ENCODE results near the gene RITA1.

RITA1 gene

GRCh38 chr12:113155060-113155459 lies 30.5 kb upstream of the RITA1 start:
- WGBS: 83% methylated on average over 12 of the region's 12 CpGs
- no peaks in the 10 kb centered on the region for H3K9me3 ChIP-seq (ENCODE audit: insufficient read depth, low read depth, low read length)
- peaks cover 48% of the 10 kb centered on the region for H3K27me3 ChIP-seq (ENCODE audit: insufficient read depth, low read length)
- peak overlapping the region; percentile 55; the same call in 1 of the 2 replicates for H3K4me3 ChIP-seq (ENCODE audit: low read length)
- no peak overlapping the region for H3K27ac ChIP-seq (ENCODE audit: low read depth, low read length)
- H3K4me1 ChIP-seq (ENCODE audit: insufficient read depth, low read length): peaks cover 2% of the 10 kb centered on the region; the same call in 1 of the 2 replicates
- H3K36me3 ChIP-seq (ENCODE audit: insufficient read depth, low read length): peaks cover 28% of the 10 kb centered on the region
- H3K9ac ChIP-seq (ENCODE audit: low read depth, low read length): no peak overlapping the region

GRCh38 chr12:113155646-113156045 lies 29.9 kb upstream of the RITA1 start:
- Histone ChIP-seq H3K4me1 (ENCODE audit: insufficient read depth, low read length) (no peaks in the 10 kb centered on the region), H3K4me3 (ENCODE audit: low read length) (no peak overlapping the region), H3K9ac (ENCODE audit: low read depth, low read length) (no peak overlapping the region), H3K9me3 (ENCODE audit: insufficient read depth, low read depth, low read length) (no peaks in the 10 kb centered on the region), H3K27me3 (ENCODE audit: insufficient read depth, low read length) (peaks cover 45% of the 10 kb centered on the region), H3K27ac (ENCODE audit: low read depth, low read length) (no peak overlapping the region), H3K36me3 (ENCODE audit: insufficient read depth, low read length) (peaks cover 34% of the 10 kb centered on the region)
- 84% methylated on average over 7 of the region's 7 CpGs for WGBS

- Histone ChIP-seq H3K9me3 (ENCODE audit: insufficient read depth, low read depth, low read length) (no peaks in the 10 kb centered on the region), H3K9ac (ENCODE audit: low read depth, low read length) (no peak overlapping the region), H3K4me1 (ENCODE audit: insufficient read depth, low read length) (peaks cover 8% of the 10 kb centered on the region), H3K27me3 (ENCODE audit: insufficient read depth, low read length) (peaks cover 35% of the 10 kb centered on the region), H3K27ac (ENCODE audit: low read depth, low read length) (no peak overlapping the region), H3K4me3 (ENCODE audit: low read length) (no peak overlapping the region), H3K36me3 (ENCODE audit: insufficient read depth, low read length) (peaks cover 41% of the 10 kb centered on the region)
- WGBS: 91% methylated on average over 12 of the region's 12 CpGs
Observed at GRCh38 chr12:113157218-113157859, 28.2 kb upstream of the RITA1 start.

GRCh38 chr12:113158439-113159203 lies 26.9 kb upstream of the RITA1 start:
- Histone ChIP-seq H3K9ac (ENCODE audit: low read depth, low read length) (no peak overlapping the region), H3K27me3 (ENCODE audit: insufficient read depth, low read length) (peaks cover 23% of the 10 kb centered on the region), H3K9me3 (ENCODE audit: insufficient read depth, low read depth, low read length) (no peaks in the 10 kb centered on the region), H3K4me1 (ENCODE audit: insufficient read depth, low read length) (peaks cover 11% of the 10 kb centered on the region), H3K27ac (ENCODE audit: low read depth, low read length) (no peak overlapping the region), H3K36me3 (ENCODE audit: insufficient read depth, low read length) (peaks cover 51% of the 10 kb centered on the region), H3K4me3 (ENCODE audit: low read length) (no peak overlapping the region)
- 96% methylated on average over 26 of the region's 26 CpGs for WGBS

GRCh38 chr12:113159937-113160336 lies 25.6 kb upstream of the RITA1 start:
- Histone ChIP-seq H3K9ac (ENCODE audit: low read depth, low read length) (no peak overlapping the region), H3K27ac (ENCODE audit: low read depth, low read length) (no peak overlapping the region)
- WGBS: 94% methylated on average over 7 of the region's 7 CpGs

GRCh38 chr12:113161415-113162016 lies 24.0 kb upstream of the RITA1 start:
- WGBS: 17% methylated on average over 21 of the region's 26 CpGs
- Histone ChIP-seq H3K9me3 (ENCODE audit: insufficient read depth, low read depth, low read length) (no peaks in the 10 kb centered on the region), H3K4me3 (ENCODE audit: low read length) (no peak overlapping the region; the same call in 1 of the 2 replicates), H3K27me3 (ENCODE audit: insufficient read depth, low read length) (no peaks in the 10 kb centered on the region), H3K4me1 (ENCODE audit: insufficient read depth, low read length) (peaks cover 11% of the 10 kb centered on the region), H3K27ac (ENCODE audit: low read depth, low read length) (peak overlapping the region; percentile 45; the same call in 1 of the 2 replicates), H3K36me3 (ENCODE audit: insufficient read depth, low read length) (peaks cover 74% of the 10 kb centered on the region), H3K9ac (ENCODE audit: low read depth, low read length) (no peak overlapping the region)

More at GRCh38 chr12:113159937-113160336, 25.6 kb upstream of the RITA1 start:
- H3K4me3 ChIP-seq (ENCODE audit: low read length): no peak overlapping the region
- H3K27me3 ChIP-seq (ENCODE audit: insufficient read depth, low read length): peaks cover 9% of the 10 kb centered on the region
- H3K9me3 ChIP-seq (ENCODE audit: insufficient read depth, low read depth, low read length): no peaks in the 10 kb centered on the region
- peaks cover 58% of the 10 kb centered on the region for H3K36me3 ChIP-seq (ENCODE audit: insufficient read depth, low read length)
- peaks cover 11% of the 10 kb centered on the region for H3K4me1 ChIP-seq (ENCODE audit: insufficient read depth, low read length)

GRCh38 chr12:113162102-113163029 lies 23.2 kb upstream of the RITA1 start:
- Histone ChIP-seq H3K4me3 (ENCODE audit: low read length) (no peak overlapping the region; the same call in 1 of the 2 replicates), H3K27me3 (ENCODE audit: insufficient read depth, low read length) (no peaks in the 10 kb centered on the region), H3K9ac (ENCODE audit: low read depth, low read length) (no peak overlapping the region), H3K9me3 (ENCODE audit: insufficient read depth, low read depth, low read length) (no peaks in the 10 kb centered on the region), H3K36me3 (ENCODE audit: insufficient read depth, low read length) (peaks cover 79% of the 10 kb centered on the region), H3K27ac (ENCODE audit: low read depth, low read length) (peak overlapping the region; percentile 45), H3K4me1 (ENCODE audit: insufficient read depth, low read length) (peaks cover 11% of the 10 kb centered on the region)
- WGBS: 76% methylated on average over 25 of the region's 25 CpGs

- Histone ChIP-seq H3K27me3 (ENCODE audit: insufficient read depth, low read length) (no peaks in the 10 kb centered on the region), H3K4me1 (ENCODE audit: insufficient read depth, low read length) (peaks cover 11% of the 10 kb centered on the region), H3K36me3 (ENCODE audit: insufficient read depth, low read length) (peaks cover 81% of the 10 kb centered on the region), H3K4me3 (ENCODE audit: low read length) (no peak overlapping the region), H3K27ac (ENCODE audit: low read depth, low read length) (no peak overlapping the region; the same call in 1 of the 2 replicates), H3K9me3 (ENCODE audit: insufficient read depth, low read depth, low read length) (no peaks in the 10 kb centered on the region), H3K9ac (ENCODE audit: low read depth, low read length) (no peak overlapping the region)
- 81% methylated on average over 11 of the region's 12 CpGs for WGBS
Observed at GRCh38 chr12:113163030-113163360, 22.5 kb upstream of the RITA1 start.

- Histone ChIP-seq H3K4me3 (ENCODE audit: low read length) (no peak overlapping the region), H3K4me1 (ENCODE audit: insufficient read depth, low read length) (peaks cover 11% of the 10 kb centered on the region), H3K27ac (ENCODE audit: low read depth, low read length) (no peak overlapping the region), H3K36me3 (ENCODE audit: insufficient read depth, low read length) (peaks cover 81% of the 10 kb centered on the region), H3K27me3 (ENCODE audit: insufficient read depth, low read length) (no peaks in the 10 kb centered on the region), H3K9ac (ENCODE audit: low read depth, low read length) (no peak overlapping the region), H3K9me3 (ENCODE audit: insufficient read depth, low read depth, low read length) (no peaks in the 10 kb centered on the region)
- WGBS: 96% methylated on average over 13 of the region's 13 CpGs
Observed at GRCh38 chr12:113164014-113164413, 21.5 kb upstream of the RITA1 start.

- H3K27me3 ChIP-seq (ENCODE audit: insufficient read depth, low read length): no peaks in the 10 kb centered on the region
- no peak overlapping the region for H3K9ac ChIP-seq (ENCODE audit: low read depth, low read length)
- H3K4me3 ChIP-seq (ENCODE audit: low read length): no peak overlapping the region
- WGBS: 91% methylated on average over 32 of the region's 32 CpGs
- no peaks in the 10 kb centered on the region for H3K9me3 ChIP-seq (ENCODE audit: insufficient read depth, low read depth, low read length)
- H3K27ac ChIP-seq (ENCODE audit: low read depth, low read length): no peak overlapping the region
- H3K4me1 ChIP-seq (ENCODE audit: insufficient read depth, low read length): peaks cover 11% of the 10 kb centered on the region
- H3K36me3 ChIP-seq (ENCODE audit: insufficient read depth, low read length): peaks cover 81% of the 10 kb centered on the region
Observed at GRCh38 chr12:113165521-113166450, 19.7 kb upstream of the RITA1 start.

Measured in HUES64 (cell line).